HG03442 (cell line): ENCODE measurements around the gene SPDYE16.
A peak's percentile ranks its signal among the peaks of the same experiment; 100 is the strongest.
"Not testable (repeated sequence)": the region's sequence is repeated elsewhere in the genome, so short reads cannot be mapped to it uniquely, and the experiment has no call there.

ENCODE experiments used
- ATAC-seq: cut with Tn5 transposase; IDR thresholded peaks from one replicate; pipeline ENCODE4 v1.9.1; 2021; ENCODE audit warnings: mild to moderate bottlenecking, moderate library complexity; ENCODE audit not compliant: unreplicated experiment

Gene SPDYE16, protein sequence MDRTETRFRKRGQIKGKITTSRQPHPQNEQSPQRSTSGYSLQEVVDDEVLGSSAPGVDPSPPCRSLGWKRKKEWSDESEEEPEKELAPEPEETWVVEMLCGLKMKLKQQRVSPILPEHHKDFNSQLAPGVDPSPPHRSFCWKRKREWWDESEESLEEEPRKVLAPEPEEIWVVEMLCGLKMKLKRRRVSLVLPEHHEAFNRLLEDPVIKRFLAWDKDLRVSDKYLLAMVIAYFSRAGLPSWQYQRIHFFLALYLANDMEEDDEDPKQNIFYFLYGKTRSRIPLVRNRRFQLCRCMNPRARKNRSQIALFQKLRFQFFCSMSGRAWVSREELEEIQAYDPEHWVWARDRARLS

DNA sequence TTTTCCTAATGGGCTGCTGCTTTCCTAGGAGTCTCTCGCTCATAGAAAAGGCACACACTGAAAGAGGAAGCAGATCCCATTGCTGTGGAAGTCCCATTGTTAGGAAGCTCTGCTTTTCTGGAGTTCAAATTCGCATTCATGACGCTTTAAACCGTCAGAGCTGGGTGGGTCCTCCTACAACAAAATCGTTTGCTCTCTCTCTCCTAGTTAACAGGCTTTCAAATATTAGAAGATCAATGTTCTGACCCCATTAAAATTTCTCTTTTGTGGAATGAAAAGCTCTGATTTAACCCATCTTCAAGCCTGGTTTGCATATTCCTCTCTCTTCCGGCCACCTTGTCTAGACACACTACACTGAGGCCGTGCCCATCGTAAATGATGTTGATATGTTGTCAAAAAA lies at the start of gene SPDYE16:
TSS of gene SPDYE16 (minus strand) at position 101 of the 400 bp plus-strand sequence. CDS start 1,838 bp downstream, outside the sequence.
- not testable (repeated sequence) for ATAC-seq

DNA sequence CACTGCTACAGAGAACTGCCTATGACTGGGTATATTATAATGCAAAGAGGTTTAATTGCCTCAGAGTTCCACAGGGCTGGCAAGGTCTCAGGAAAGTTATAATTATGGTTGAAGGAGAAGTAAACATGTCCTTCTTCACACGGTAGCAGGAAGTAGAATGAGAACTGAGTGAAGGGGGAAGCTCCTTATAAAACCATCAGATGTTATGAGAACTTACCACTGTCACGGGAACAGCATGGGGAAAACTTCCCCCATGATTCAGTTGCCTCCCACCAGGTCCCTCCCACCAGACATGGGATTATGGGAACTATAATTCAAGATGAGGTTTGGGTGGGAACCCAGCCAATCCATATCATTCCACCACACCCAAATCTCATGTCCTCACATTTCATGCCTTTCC lies 49.6 kb upstream of the SPDYE16 start:
- ATAC-seq: not testable (repeated sequence)

DNA sequence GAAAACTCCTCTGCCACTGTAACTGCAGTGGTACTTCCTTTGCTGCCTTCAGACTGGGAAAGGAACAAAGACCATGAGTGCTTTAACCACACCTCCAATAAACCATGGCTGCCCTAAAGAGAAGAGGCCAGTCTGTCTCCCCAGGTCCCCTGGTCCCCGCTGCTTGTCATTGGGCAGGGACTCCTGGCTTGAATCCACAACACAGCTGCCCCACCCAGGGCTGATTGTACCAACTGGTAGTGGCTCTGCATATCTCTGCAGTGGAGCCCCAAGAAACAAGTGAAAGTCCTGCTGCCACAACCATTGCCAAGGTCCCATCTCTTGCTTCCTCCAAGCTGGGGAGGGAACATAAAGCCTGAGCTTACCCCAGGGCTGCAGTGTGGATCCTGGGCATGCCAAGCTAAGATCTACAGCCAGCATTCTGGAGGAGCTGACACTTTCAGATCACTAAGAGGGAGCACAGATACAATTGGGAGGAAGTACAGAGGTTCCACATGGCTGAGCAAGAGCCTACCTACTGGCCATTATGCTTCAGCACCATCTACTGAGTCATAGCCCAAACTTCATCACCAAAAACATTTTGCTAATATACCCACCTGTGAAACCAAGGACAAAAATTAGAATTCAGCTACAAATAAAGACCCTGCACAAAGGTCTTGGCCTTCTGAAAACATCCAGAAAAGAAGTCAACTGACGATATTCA lies 48.7 kb upstream of the SPDYE16 start:
- ATAC-seq: peak; percentile 76

DNA sequence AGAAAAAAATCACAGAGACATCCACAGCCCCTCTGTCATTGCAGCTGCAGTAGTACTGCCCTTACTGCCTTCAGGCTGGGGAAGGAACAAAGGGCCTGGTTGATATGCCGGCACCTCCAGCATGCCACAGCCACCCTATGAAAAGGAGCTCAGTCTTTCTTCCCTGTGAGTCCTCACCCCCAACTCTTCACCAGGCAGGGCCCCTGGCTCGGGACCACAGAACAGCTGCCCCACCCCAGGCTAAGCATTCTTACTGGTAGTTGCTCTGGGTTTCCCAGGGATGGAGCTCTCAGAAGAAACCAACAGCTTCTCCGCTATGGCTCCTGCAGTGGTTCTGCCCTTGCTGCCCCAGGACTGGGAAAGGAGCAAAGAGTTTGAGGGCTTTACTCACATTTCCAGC lies 47.9 kb upstream of the SPDYE16 start:
- ATAC-seq: not testable (repeated sequence)

DNA sequence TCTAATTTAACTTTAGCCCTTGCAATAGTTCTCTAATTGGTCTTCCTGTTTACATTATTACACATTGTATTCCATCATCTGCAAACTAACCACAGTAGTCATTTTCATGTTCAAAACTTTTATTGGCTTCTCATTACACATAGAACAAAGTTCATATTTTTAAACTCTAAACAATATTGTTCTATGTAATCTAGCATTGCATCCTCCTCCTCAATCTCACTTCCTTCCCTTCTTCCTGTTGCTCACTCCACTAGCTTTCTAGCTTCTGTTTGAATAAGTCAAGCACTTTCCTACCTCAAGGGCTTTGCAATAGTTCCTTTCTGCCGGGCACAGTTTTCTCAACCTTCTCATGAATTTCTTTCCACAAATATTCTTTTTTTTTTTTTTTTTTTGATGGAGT lies 45.5 kb upstream of the SPDYE16 start:
- not testable (repeated sequence) for ATAC-seq

DNA sequence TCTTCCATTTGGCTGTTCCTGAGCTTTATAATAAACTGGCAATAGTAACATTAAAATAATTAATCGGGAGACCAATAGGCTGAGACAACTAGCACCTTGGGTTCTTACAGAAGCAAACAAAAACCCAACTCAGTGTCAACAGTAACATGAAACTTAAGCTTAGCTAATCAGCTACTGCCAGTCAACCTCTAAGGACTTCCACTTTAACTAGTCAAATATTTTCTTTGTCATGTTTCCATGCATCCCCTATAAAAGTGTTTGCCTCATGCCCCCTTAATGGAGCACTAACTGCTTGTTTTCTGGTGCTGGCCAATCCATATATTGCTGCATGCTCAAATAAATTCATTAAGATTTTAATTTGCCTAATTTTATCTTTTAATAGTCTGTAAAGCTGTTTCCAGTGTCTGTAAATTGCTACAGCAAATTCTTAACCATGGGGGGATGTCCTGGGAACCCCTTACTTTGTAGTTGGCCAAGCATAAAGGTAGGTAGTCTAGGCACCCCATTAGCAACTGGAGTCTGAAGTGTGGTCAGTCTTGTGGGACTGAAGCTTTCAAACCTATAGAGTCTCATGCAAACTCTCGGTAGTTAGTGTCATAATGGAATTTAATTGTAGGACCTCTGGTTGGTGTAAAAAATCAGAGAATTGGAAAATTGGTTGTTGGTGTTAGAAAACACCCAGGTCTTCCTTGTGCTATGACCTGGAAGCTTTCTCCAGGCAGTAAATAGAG lies 43.7 kb upstream of the SPDYE16 start:
- not testable (repeated sequence) for ATAC-seq

DNA sequence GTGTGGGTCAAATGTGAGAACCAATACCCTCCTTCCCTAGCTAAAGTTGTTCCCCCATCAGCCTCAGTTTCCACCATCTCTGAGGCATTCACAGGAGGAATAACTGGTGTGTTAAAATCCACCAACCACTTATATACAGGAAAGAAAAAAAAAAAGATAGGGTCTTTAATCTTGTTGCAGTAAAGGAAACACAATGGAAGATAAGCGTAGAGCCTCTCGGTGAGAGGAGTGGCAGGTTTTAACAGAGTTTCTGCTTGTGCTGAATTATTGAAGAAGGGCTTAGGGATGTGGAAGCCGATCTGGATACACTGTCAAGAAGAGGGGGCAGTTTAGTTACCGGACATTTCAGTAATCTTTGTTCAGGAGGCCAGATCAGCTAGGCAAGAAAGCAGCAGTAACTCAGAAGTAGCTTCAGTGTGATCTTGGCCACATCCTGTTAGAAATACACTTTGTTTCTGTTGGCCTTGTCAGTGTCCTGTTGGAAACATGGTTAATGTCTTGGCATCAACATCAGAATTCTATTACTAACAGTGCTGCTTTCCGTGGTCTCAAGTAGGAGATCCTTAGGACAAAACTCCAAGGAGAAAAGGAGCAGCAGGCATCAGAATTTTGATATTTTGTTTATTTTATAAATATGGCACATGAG lies 40.7 kb upstream of the SPDYE16 start:
- ATAC-seq: not testable (repeated sequence)

DNA sequence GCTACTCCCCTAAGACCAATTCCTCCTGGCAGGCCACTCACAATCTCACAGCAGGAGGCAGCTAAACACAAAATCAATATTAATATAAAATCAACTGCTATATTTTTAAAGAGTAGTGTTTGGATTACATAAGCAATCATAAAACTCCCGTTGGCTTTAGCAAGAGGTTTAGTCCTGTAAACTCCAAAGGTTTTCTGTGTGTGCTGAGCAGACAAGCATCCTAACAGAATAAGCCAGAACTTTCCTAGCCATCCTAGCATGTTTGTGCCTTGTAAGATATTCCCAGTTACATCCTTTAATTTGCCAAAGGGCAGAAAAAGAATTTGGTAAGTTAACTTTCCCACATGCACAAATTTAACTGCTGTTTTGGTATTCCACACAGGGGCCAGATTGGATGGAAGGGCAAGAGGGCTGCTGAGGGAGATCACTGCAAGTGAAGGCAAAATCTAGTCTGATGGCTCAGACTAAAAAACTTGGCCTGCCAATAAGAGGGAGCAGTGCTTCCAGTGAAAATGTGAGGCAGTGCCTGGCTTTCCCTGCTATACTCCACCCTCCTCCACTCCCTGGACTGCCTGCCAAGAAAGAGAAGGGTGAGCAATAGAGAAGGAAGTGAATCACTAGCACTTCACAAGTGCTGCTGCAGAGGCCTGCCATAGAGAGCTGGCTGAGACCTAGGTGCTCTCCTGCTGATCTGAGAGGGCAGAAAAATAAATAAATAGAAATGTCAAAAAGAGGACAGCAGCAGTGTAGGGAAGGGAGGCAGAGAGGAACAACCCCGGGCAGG lies 39.9 kb upstream of the SPDYE16 start:
- ATAC-seq: not testable (repeated sequence)

DNA sequence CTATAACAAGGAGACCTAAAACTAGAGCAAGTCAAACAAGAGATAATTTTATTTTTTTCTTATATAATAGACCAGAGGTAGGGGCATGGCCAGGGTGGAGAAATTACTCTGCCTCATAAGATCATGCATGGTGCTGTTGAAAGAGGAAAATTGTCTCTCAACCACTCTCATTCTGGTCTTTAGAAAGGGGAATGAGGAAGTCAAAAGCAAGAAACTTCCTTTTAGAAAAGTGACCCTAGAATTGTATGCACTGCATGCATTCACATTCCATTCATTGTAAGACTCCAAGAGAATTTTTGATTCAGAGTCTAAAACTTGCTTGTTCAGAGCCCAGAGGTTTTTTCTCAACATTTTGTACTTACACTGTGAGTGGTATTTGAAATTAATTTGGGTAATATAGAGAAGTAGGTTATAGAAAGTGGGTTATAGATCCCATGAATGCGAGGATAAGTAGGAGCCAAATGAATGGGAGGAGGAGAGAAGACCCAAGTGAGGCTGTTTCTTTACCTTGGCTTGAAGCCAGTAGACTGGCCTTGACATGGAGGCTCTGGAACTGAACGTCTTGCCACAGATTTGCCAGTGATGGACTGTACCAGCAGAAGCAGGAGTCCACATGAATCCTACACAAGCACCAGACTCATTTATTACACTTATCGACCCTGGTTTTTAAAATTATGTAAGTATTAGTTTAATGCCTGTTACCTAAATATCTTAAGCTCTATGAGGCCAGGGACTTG lies 33.0 kb upstream of the SPDYE16 start:
- not testable (repeated sequence) for ATAC-seq

DNA sequence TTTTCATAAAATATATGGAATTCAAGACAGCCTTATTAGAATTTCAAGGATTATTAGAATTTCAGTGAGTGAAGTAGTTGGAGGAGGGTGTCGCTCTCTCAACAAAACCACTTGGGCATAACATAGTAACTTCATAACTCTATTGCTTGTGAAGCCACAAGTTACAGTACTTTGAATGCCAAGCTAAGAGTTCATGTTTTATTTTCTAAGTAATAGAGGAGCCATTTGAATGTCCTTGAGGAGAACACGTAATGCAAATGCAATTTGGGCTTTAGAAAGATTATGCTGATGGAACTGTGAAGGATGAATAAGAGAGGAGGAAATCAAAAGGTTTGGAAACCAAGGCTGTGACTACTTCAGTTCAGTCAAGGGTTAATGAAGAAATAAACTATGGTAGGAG lies 32.3 kb upstream of the SPDYE16 start:
- not testable (repeated sequence) for ATAC-seq

DNA sequence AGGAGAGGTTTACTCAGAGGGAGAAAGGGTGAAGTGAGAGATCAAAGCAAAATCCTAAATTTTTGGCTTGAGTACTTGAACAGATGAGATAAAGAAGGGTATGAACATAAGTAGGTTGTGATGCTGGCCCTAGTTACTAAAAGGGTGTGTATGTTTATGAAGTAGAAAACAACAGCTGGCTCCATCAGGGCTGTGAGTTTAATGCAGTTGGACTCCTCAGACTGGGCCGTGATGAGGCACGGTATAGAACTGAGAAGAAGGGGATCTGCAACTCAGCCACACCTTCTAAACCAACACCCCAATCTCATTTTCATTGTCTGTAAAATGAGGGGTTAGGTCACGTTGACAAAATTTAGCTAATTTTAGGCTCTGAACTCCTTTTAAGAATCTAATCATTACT lies 29.2 kb upstream of the SPDYE16 start:
- not testable (repeated sequence) for ATAC-seq

DNA sequence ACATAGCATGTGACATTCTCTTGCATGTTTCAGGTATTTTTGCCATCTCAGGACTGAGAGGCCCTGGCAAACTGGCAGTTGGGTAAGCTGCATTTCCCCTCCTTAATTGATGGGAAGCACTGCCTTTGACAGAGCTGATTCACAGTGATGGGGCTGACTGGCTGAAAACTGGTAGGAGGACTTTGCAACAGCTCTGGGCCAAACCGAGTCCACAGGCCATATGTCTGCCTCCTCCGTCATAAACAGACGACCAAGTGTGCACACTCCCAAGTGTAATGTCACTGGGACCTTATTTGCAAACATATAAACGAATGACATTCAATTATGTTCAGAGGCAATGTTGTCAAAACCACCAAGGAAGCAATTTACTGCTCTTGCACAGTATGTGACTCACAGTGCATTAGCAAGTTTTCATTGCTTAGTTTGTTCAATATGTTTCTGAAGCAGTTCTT lies 27.3 kb upstream of the SPDYE16 start:
- ATAC-seq: not testable (repeated sequence)

DNA sequence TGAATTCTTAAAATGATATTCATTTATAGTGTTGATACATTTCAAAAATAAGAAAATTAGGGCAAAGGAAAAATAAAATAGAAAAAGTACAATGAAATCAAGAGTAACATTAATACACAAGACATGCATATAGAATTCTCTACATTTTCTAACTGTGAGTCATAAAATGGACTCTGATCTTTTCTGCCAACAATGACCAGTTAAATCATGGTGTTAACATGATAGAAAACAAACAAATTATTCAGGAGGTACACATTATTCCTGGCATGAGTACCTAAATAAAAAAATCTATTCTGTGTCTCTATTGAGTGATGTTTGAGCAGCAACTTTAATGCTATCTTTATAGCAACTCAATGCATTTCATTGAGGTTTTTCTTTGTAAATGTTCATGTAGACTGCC lies 25.6 kb upstream of the SPDYE16 start:
- ATAC-seq: not testable (repeated sequence)

DNA sequence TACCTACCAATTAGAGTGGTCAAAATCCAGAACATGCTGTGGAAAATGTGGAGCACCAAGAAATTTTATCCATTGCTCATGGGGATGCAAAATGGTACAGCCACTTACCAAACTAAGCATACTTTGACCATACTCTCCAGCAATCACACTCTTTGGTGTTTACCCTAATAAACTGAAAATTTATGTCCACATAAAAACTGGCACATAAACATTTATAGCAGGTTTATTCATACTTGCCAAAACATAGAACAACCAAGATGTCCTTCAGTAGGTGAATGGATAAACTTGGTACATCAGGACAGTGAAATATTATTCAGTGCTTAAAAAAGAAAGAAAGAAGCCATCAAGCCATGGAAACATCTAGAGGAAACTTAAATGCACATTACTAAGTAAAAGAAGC lies 24.7 kb upstream of the SPDYE16 start:
- ATAC-seq: not testable (repeated sequence)

DNA sequence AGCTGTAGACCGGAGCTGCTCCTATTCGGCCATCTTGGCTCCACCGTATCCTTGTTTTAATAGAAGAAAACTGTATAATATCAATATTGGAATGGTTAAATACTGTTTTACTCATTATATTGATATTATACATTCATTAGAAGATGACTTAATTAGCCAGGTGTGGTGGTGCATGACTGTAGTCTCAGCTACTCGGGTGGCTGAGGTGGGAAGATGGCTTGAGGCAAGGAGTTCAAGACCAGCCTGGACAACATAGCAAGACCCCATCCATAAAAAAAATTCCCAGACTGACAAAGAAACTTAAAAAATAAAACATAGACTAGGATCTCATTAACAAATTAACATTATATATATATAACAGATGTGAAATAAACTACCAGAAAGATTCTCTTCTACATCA lies 24.2 kb upstream of the SPDYE16 start:
- ATAC-seq: not testable (repeated sequence)

DNA sequence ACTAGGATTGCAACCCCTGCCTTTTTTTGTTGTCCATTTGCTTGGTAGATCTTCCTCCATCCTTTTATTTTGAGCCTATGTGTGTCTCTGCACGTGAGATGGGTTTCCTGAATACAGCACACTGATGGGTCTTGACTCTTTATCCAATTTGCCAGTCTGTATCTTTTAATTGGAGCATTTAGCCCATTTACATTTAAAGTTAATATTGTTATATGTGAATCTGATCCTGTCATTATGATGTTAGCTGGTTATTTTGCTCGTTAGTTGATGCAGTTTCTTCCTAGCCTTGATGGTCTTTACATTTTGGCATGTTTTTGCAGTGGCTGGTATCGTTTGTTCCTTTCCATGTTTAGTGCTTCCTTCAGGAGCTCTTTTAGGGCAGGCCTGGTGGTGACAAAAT lies 21.9 kb upstream of the SPDYE16 start:
- not testable (repeated sequence) for ATAC-seq

DNA sequence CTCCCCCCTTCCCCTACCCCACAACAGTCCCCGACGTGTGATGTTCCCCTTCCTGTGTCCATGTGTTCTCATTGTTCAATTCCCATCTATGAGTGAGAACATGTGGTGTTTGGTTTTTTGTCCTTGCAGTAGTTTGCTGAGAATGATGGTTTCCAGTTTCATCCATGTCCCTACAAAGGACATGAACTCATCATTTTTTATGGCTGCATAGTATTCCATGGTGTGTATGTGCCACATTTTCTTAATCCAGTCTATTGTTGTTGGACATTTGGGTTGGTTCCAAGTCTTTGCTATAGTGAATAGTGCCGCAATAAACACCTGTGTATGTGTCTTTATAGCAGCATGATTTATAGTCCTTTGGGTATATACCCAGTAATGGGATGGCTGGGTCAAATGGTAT lies 18.2 kb upstream of the SPDYE16 start:
- ATAC-seq: not testable (repeated sequence)

DNA sequence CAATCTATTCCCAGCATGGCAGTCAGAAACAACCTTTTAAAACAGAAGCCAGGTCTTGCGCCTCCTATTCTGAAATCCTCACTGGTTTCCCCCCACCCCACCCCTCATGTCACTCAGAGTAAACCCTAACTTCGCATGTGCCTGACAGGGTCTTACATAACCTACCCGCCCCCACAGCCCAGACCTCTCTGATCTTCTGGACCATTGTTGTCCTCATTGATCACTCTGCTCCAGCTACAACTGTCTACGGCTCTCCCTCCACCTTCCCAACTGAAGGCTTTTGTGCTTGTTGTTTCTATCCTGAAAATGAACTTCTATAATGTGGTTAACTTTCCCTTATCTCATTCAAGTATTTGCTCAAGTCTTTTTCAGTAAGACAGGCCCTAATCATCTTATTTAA lies 17.1 kb upstream of the SPDYE16 start:
- ATAC-seq: not testable (repeated sequence)

DNA sequence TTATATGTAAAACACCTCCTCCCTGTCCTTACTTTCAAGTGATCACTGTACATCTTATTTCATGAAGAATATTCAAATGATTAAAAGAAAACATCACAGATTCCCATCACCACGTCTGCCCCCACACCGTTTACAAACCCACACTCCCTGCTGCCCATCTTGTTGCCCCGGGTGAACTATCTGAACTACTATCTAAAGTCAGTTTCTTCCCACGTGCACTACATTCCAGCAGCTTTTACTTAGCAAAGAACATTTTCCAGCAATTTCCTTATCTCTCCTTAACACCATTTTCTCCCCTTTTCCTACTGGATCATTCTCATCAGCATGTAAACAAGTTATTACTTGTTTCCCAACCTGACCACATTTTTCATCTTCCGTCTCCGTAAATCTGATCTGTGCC lies 16.6 kb upstream of the SPDYE16 start:
- not testable (repeated sequence) for ATAC-seq
